Measurements from ENCODE around the gene PGAP6.
A peak's percentile ranks its signal among the peaks of the same experiment; 100 is the strongest.
"Not testable (repeated sequence)": the region's sequence is repeated elsewhere in the genome, so short reads cannot be mapped to it uniquely, and the experiment has no call there.

PGAP6 gene

DNA sequence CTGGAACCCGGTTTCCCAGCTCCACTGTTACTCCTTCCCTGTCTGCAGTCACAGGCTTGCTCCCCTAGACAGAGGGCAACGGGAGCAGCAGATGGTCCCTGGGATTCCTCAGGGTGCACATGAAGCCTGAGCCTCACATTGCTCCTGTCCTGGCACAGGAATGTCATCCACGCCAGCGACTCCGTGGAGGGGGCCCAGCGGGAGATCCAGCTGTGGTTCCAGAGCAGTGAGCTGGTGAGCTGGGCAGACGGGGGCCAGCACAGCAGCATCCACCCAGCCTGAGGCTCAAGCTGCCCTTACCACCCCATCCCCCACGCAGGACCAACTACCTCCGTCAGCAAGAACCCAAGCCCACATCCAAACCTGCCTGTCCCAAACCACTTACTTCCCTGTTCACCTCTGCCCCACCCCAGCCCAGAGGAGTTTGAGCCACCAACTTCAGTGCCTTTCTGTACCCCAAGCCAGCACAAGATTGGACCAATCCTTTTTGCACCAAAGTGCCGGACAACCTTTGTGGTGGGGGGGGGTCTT lies 18.3 kb upstream of the PGAP6 start:
- no peak for DNase-seq

DNA sequence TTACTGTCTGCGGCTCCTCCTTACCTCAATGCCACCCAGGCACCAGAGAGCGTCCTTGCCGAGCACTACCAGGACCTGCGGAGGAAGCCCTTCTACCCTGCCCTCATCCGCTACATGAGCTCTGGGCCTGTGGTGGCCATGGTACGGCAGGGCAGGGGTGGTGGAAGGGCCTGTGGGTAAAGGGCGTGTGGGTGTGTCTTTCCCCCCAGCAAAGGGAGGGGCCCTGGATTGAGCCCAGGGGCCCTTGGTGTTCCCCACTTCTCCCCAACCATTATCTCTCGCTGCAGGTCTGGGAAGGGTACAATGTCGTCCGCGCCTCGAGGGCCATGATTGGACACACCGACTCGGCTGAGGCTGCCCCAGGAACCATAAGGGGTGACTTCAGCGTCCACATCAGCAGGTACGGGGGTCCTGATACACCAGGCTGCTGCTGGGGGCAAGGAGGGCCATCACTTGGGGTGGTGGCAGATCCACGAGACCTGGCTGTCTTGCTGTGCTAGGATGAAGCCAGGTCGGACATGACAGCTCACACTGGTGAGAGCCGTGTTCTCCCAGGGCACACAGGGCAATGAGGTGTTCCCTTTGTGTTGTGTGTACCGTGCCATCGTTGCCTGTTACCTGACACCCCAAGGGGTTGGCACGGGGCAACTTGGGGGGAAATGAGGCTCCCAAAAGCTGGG lies 17.7 kb upstream of the PGAP6 start:
- DNase-seq = no peak

DNA sequence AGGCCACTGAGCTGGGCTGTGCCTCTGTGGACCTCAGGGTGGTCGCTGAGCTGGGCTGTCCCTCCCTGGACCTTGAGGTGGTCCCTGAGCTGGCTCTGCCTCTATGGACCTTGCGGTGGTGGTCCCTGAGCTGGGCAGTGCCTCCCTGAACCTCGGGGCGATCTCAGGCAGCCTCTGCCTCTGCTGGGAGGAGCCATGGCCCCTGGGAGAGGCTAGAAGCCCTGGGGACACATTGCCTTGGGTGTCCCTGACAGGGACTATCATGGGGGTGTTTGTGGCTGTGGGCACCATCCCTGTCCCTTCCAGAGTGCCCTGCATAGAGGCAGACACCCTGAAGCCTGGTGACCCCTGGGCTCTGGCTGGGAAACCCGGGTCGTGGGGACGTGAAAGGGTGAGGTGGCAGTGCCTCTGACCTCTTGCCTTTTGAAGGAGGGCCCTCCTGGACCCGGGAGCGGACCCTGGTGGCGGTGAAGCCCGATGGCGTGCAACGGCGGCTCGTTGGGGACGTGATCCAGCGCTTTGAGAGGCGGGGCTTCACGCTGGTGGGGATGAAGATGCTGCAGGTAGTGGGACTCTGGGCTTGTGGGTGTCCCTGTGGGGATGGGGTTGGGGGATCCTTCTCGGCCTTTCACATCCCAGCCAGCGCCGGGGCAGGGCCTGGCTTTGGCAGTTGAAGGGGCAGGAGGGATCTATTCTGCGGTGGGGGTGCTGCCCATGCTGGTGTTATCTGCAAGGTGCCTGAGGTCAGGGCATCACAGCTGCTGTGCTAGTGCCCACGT lies 17.0 kb upstream of the PGAP6 start:
- no peak for DNase-seq

DNA sequence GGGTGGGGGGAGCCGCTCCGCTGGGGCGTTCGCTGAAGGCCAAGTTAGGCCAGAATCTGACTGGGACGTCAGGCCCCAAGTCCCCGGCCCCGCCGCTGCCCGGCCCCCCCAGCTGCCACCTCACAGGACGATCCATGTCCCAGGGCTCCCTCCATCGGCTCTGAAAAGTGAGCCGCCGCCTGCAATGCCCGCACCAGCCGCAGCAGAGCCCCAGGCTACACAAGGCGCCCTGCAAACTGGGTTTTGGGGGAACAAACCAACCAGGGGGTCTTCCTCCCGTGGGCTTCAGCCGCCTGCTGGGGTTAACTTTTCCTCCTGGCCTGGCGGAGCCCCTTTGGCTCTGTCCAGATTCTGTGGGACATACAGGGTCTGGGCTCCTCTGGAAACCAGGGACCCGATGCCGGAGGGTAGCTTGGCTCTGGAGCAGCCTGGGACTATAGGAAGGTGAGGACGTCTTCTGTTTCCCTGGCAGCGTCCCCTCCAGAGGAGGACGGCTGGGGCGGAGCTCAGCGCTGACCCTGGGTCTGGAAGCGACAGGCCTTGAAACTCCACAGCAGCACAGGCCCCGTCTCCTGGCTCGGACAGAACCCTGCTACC lies 16.1 kb upstream of the PGAP6 start:
- no peak for DNase-seq

DNA sequence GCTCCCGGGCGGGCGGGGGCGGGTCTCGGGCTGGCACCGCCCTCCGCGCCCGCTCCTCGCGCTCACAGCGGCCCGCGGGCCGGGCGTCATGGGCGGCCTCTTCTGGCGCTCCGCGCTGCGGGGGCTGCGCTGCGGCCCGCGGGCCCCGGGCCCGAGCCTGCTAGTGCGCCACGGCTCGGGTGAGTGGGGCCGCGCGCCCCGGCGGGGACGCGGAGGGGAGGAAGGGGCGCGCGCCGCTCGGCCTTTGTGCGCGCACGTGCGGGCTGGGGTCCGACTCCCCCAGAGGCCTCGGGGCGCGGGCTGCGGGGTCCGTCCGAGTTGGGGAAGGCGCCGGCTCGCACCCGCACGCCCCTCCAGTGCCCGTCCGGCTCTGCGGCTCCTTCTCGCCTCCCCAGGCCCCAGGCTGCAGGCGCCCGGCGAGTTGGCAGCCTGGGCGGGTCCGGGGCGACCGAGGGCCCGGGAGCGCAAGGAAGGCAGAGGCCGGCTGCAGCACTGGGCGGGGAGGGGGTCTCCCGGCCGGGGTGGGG lies 15.4 kb upstream of the PGAP6 start, which contains the start of gene NME4:
Gene NME4, plus strand, starts transcription at position 65 of the 527 bp plus-strand sequence. Its CDS starts 24 bp downstream, at position 89.
- DNase-seq = no peak

DNA sequence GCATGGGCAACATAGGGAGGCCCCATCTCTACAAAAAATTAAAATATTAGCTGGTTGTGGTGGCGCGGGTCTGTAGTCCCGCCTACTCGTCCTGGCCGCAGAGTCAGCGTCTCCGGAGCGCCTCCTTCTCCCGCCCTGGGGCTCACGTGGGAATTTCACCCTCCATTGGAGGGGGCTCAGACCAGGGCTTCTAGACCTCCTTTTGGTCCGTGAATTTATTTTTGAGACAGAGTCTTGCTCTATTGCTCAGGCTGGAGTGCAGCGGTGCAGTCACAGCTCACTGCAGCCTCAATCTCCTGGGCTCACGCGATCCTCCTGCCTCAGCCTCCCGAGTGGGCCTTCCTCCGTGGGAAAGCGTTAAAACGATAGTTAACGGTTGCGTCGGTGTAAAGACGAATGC lies 14.8 kb upstream of the PGAP6 start:
- DNase-seq = no peak

DNA sequence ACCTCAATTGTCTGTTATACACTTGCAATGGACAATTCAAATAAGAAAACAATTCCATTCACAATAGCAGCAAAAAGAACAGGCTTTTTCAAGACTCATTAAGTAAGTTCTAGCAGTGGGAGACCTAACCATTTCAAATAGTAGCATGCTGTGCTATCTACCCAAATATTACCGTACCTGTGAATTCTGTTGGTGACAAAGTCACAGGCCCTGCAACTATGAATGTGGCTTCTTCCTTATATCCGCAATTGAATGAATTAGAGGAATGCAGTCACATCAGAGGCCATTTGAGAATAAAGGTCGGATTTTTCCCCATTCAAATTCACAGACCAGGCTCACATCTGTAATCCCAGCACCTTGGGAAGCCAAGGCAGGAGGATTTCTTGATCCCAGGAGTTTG lies 14.4 kb upstream of the PGAP6 start:
- DNase-seq = no peak

DNA sequence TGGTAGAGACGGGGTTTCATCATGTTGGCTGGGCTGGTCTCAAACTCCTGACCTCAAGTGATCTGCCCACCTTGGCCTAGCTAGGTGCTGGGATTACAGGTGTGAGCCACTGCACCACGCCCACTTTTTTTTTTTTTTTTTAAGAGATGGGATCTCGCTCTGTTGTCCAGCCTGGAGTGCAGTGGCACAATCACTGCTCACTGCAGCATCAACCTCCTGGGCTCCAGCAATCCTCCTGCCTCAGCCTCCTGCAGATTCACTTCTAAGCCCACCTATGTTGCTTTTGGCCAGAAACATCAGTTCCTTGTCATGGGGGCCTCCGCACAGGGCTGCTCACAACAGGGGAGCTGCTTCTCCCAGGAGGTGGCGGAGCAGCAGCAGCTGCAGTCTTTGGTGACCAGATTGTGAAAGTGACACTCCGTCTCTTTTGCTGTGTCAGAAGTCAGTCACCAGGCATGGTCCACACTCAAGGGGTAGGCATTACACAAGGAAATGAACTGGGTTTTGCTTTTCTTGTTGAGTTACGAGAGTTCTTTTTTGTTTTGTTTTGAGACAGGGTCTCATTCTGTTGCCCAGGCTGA lies 10.8 kb upstream of the PGAP6 start:
- no peak for DNase-seq

DNA sequence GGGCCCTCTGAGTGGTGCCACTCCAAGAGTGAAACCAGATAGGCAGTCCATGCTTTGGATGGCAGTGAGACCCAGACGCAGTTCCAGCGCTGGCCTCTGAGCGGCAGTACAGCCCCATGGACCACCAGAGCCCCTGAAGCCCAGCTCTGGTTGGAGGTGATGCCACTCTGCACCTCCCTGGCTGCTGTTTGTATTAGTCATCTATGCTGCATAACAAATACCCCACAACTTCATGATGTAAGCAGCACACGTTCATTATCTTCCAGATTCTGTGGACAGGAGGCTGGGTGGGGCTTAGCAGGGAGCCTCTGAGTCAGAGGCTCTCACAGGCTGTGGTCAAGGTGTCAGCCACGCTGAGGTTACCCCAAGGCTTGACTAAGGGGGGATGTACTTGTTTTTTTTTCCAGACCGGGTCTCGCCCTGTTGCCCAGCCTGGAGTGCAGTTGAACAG lies 10.1 kb upstream of the PGAP6 start:
- peak; percentile 27 for DNase-seq

DNA sequence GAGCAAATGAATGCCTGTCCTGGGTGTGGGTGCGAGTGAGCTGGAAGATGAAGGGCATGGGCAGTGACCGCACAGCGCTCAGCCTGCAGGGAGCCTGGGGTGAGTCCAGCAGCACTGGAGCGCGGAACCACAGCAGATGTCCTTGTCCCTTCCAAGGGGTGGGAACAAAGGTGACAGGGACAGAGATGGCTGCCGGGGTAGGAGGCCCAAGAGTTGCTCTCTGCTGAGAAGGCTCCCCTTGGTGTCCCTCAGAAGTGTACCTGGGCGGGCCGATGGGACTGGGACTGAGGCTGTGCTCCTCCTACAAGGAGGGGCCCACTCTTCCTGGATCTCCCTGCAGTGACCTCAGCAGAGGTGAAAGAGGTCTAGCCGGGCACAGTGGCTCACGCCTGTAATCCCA lies 7.6 kb upstream of the PGAP6 start:
- no peak for DNase-seq

DNA sequence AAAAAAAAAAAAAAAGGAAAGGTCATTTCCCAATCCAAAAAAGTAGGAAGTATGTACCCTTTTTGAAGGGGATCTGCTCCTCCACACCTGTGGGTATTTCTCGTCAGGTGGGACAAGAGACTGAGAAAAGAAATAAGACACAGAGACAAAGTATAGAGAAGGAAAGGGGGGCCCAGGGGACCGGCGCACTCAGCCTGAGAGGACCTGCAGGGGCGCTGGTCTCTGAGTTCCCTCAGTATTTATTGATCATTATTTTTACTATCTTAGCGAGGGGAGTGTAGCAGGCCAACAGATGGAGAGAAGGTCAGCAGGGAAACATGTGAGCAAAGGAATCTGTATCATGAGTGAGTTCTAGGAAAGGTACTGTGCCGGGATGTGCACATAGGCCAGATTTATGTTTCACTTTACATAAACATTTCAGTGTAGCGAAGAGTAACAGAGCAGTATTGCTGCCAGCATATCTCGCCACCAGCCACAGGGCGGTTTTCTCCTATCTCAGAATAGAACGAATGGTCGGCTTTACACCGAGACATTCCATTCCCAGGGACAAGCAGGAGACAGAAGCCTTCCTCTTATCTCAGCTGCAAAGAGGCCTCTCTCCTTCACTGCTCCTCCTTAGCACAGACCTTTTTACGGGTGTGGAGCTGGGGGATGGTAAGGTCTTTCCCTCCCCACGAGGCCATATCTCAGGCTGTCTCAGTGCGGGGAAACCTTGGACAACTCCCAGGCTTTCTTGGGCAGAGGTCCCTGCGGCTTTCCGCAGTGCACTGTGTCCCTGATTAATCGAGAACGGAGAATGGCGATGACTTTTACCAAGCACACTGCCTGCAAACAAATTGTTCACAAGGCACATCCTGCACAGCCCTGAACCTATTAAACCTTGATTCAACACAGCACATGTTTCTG lies 6.2 kb upstream of the PGAP6 start:
- DNase-seq = not testable (repeated sequence)

DNA sequence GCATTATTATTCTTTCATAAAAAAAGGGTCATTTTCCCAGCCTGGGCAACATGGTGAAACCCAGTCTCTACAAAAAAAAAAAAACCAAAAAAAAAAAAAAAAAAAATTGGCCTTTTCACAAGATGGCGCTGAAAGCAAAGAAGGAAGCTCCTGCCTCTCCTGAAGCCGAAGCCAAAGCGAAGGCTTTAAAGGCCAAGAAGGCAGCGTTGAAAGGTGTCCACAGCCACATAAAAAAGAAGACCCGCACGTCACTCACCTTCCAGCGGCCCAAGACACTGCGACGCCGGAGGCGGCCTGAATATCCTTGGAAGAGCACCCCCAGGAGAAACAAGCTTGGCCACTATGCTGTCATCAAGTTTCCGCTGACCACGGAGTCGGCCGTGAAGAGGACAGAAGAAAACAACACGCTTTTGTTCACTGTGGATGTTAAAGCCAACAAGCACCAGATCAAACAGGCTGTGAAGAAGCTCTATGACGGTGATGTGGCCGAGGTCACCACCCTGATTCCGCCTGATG lies 4.9 kb upstream of the PGAP6 start:
- DNase-seq = no peak

DNA sequence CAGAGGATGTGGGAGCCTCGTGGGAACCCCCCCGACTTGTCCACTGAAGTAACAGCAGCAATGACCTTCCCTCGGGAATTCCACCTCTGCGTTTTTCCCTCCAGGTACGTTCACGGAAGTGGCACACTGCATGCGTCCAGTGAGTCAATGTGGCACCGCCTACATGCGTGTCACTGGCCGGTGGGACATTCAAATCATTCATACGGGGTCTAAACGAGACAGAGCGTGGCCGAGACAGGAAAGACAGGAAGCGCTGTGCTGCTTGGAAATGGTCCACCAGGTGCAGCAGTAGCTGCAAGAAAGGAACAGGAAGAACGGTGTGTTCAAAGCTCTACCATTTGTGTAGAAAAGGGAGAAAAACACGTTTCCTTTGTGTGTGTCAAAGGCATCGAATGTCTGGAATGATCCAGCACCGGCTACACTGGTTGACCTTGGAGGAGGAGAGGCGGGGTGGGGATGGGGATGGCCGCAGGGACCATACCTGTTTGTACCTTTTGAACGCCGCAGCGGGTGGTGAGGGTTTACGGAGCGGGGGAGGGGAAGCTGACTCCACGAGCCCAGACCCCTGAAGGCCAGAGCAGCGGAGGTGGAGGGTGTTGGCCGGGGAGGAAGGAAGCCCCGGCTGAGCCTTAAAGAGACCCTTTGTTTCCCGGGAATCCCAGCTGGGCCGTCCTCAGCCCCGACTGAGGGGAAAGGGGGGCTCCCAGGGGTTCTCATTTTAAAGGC lies 1.7 kb upstream of the PGAP6 start:
- no peak for DNase-seq

DNA sequence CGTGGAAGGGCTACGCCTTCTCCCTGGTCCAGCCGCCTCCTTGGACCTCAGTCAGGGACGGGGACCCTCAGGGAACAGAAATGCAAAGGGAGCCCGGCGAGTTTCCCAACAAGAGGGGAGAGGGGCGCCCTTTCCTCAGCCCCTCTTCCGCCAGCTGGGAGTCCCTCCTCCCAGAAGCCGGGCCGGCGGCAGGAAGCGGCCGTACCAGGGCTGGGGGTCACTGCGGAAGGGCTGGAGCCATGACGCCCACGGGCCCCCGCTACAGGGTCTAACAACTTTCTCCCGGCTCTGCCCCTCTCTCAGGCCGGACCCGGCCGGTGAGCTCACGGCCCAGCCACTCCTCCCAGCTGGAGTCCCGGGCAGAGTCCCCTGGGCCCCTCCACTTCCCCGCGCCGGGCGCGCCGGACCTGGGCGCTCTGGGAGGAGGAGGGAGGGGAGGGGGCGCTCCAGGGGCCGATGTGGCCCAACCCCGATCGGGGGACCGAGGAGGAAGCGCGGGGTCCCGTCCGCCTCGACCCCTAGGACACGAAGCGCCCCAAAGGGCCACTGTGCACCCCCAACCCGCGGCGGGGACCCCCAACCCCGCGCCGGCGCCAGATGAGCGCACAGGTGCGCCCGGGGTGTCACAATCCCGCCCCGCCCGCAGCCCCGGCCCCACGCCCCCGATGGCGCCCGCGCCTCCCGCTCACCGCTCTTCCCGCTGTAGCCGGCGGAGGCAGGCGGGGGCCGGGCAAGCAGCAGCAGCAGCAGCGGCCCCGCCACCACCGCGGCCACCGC lies 578 bp downstream of the PGAP6 start:
- no peak for DNase-seq

DNA sequence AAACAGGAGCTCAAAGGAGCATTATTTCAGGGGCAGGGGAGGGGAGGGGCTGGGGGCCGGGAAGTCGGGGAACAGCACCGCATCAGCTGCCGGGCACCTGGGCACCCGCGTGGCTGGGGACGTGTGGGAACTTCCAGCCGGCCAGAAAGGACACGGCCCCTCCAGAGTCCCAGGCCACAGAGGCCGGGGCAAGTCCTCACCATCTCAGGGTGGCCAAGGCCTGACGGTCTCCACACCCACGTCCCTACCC lies 1.1 kb downstream of the PGAP6 start:
- no peak for DNase-seq

DNA sequence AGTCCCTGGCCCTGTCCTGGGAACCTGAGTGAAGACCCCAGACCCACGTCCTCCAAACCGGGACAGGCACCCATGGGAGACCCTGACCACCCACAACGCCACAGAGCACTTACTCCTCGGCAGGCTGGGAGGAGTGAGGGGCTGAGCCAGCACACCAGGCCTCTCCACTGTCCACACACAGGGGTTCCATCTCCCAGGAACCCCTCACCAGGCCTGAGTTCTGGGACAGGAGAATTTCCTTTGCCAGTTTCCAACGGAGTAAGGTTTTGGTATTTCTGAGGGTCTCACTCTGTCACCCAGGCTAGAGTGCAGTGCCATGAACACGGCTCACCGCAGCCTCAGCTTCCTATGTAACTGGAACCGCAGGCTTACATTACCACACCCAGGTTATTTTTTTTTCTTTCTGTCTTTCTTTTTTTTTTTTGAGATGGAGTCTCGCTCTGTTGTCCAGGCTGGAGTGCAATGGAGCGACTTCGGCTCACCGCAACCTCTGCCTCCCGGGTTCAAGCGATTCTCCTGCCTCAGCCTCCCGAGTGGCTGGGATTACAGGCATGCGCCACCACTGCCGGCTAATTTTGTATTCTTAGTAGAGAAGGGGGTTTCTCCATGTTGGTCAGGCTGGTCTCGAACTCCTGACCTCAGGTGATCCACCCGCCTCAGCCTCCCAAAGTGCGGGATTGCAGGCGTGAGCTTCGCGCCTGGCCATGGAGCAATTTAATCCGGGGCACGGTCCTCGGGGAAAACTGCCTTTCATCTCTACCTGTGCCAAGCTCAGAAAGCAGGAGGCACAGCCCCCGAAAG lies 1.6 kb downstream of the PGAP6 start:
- no peak for DNase-seq

DNA sequence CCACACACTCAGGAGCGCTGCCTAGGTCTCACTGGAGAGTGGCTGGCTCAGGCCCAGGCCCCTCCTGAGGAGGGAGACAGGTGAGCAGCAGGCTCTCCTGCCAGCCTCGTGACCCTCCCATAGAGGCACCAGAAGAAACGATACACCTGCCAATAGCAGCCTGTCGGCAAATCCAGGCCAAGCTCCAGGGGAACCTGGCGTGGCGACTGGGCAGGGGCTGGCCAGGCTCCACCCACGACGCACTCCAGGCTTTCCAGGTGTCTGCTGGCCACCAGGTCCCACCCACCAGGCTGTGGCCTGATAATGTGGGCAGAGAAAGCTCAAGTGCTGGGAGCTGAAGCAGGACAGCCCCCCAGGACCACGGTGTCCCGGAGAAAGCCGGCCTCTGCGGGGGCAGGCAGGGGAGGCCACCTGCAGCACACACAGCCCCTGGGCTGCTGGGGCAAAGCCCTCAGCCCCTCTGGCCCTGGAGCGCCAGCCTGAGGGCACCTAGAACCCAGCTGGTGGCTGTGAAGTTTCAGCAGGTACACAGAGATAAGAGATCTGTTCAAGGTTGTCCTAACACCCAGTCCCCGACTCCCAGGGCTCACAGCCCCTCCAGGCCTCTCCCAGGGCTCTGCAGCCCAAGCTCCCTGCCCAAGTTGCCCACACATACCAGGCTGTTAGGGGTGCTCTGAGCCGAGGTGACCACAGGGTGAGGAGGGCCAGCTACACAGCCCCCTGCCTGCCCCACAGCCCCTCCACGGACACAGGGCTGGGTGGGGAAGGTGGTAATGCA lies 2.4 kb downstream of the PGAP6 start:
- no peak for DNase-seq

DNA sequence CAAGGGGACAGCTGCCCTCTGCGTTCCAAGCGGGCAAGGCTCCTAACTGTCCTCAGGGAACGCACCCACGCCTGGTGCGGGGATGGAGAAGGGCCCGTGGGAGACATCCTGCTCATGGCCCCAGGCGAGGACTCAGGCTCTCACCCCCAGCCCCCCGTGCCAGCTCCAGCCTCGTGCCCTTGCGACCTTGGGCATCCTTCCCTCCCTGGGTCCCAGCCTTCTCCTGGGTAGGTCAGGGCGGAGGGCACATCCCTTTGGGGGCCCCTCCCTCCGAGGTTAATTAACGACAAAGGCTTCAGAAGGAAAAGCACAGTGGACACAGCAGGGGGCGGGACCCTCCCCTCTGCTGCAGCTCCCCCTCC lies 3.0 kb downstream of the PGAP6 start:
- DNase-seq = no peak

Data from DMS 273 treated with DMSO at 0.1 percent for 48 hours (cell line).